GM18861 (cell line): ENCODE measurements around the gene METTL1.

ENCODE experiments used
- ATAC-seq: cut with Tn5 transposase; IDR thresholded peaks from one replicate; pipeline ENCODE4 v1.9.1; 2021; ENCODE audit not compliant: unreplicated experiment

METTL1 gene

GRCh38 chr12:57738661-57739237, 33.2 kb downstream of the METTL1 start, which contains the start of gene AGAP2:
AGAP2 (minus strand) TSS chr12:57738742; CDS start chr12:57738246, 496 bp downstream.
- ATAC-seq = no peak

- ATAC-seq = no peak
Measured at GRCh38 chr12:57737467-57738460, 34.1 kb downstream of the METTL1 start.

GRCh38 chr12:57736741-57737466, 35.0 kb downstream of the METTL1 start:
- no peak for ATAC-seq

- no peak for ATAC-seq
Measured at GRCh38 chr12:57735952-57736740, 35.8 kb downstream of the METTL1 start.

GRCh38 chr12:57735198-57735855, 36.6 kb downstream of the METTL1 start:
- no peak for ATAC-seq

- no peak for ATAC-seq
Measured at GRCh38 chr12:57734591-57734990, 37.3 kb downstream of the METTL1 start.

- ATAC-seq = no peak
Measured at GRCh38 chr12:57733928-57734327, 38.0 kb downstream of the METTL1 start.

GRCh38 chr12:57732726-57733593, 38.9 kb downstream of the METTL1 start:
- ATAC-seq = no peak

- ATAC-seq = no peak
Measured at GRCh38 chr12:57732270-57732669, 39.6 kb downstream of the METTL1 start.

GRCh38 chr12:57731411-57732080, 40.4 kb downstream of the METTL1 start:
- no peak for ATAC-seq

GRCh38 chr12:57730336-57731067, 41.4 kb downstream of the METTL1 start:
- no peak for ATAC-seq

- no peak for ATAC-seq
Measured at GRCh38 chr12:57729321-57729844, 42.5 kb downstream of the METTL1 start.

GRCh38 chr12:57727758-57728395, 44.0 kb downstream of the METTL1 start:
- ATAC-seq = no peak

- no peak for ATAC-seq
Measured at GRCh38 chr12:57726884-57727757, 44.8 kb downstream of the METTL1 start.

GRCh38 chr12:57726151-57726883, 45.6 kb downstream of the METTL1 start:
- ATAC-seq = no peak

GRCh38 chr12:57725851-57726150, 46.1 kb downstream of the METTL1 start:
- ATAC-seq = no peak
